Measurements from ENCODE around the gene ATP2C1.

GRCh38 chr3:130969621-130970020 is 75.7 kb downstream of the ATP2C1 start:
- TF ChIP-seq CTCF (IDR thresholded peaks at IDR 0.05 in 4 of 5, conservative IDR thresholded peaks at IDR 0.05 in 1 of 5) (no peak), POLR2A (IDR thresholded peaks at IDR 0.05) (no peak)

Data from gastrocnemius medialis (tissue), 4 donors.